NCI-H1417 (cell line): Measurements from ENCODE around the gene OR4D6.
"Not testable (repeated sequence)": the region's sequence is repeated elsewhere in the genome, so short reads cannot be mapped to it uniquely, and the experiment has no call there.

ENCODE experiments used
- DNase-seq, 3 experiments: peaks; one replicate each; lab custom pipeline; 2025; lab: John Stamatoyannopoulos, UW

OR4D6 gene

DNA sequence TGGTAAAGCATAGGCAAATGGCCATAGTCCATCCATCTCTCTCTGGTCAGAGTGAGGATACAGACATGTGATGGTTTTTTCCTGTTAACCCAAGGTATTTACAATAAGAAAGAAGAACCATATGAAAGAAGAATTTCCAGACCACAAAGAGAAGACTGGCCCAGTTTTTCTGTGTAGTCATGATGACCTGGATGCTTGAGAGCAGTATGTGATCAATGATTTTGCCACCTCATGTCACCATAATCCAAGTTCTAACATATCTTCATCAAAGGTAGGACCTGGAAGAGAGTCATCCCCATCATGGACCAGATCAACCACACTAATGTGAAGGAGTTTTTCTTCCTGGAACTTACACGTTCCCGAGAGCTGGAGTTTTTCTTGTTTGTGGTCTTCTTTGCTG is at the start of gene OR4D6:
OR4D6 (plus strand) TSS at position 301 of the 400 bp plus-strand sequence; CDS start at position 301, 0 bp downstream.
- no peak for DNase-seq

DNA sequence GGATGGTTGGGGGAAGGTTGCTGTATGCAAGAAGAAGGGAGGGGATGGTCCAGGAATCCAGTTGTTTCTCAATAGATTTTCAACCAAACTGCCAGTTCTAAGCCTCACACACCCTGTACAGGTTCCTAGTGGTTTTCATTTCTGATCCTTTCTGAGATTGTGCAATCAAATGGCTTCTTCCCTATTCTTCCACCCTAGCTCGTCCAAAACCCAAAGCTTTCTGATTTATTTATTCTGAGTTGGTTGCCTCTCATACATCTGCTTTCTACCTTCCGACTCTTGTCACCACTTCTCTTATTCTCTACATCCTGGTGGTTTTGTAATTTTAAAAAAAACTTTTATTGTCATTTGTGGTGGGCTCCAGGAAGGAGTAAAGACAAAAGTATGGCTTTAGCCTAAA is 43.1 kb upstream of the OR4D6 start:
- no peak for DNase-seq

DNA sequence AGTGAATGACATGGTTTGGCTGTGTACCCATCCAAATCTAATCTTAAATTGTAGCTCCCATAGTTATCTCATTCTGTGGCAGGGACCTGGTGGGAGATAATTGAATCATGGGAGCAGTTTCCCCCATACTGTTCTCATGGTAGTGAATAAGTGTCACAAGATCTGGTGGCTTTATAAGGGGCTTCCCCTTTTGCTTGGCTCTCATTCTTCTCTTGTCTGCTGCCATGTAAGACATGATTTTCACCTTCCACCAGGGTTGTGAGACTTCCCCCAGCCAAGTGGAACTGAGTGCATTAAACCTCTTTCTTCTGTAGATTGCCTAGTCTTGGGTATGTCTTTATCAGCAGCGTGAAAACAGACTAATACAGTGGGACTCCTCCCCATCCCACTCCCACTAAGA is 41.6 kb upstream of the OR4D6 start:
- no peak for DNase-seq

DNA sequence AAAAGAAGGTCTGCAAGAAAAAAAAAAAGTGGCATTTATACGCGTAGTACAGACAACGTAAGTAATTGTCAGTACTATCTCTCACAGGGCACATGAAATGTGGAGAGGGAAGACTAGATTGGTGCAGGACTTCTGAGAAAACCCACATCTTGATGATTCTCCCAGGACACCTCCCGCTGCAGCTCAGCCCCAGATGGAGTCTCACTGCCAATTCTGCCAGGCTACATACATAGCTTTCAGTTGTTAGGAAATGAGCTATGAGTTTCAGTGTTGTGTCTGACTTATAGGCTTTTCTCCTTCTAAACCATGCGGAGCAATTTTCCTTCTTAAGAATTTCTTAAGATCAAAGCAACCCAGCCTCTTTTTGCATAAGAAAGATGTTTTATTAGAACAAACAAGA is 40.1 kb upstream of the OR4D6 start:
- no peak for DNase-seq

DNA sequence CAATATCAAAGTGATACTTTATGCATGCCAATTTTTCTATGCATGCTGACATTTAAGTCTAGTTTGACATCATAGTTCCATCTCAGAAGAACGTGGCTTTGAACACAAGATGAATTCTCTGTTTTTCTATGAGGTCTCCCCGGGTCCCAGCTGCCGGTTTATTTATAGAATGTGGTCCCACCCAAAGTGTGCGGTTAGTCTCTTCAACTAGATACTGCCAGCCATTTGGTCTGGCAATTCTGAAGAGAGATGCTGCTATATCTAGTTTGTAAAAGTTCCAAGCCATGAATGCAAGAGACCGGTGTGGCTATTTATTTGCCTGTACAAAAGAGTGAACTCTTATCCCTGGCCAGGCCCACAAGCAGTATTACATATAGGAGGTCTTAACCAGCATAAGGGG is 39.7 kb upstream of the OR4D6 start:
- DNase-seq, result no peak

DNA sequence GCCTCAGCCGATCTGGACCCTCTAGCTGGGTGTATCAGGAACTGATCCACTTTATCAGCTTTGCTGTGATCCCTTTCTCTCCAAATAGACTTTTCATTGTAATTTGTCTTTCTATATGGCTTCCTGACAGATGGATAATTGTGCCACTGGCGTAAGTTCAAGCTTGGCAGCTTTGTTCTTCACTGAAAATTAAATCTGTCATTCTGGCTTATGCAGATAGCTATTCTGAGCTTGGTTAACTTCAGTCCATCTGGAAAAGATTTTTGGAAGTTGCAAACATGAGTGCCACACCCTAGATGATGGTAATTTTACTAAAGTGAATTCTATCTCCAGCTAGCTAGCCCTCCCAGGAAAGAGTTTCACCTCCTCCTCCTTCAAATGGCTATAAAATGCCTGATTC is 38.6 kb upstream of the OR4D6 start:
- no peak for DNase-seq

DNA sequence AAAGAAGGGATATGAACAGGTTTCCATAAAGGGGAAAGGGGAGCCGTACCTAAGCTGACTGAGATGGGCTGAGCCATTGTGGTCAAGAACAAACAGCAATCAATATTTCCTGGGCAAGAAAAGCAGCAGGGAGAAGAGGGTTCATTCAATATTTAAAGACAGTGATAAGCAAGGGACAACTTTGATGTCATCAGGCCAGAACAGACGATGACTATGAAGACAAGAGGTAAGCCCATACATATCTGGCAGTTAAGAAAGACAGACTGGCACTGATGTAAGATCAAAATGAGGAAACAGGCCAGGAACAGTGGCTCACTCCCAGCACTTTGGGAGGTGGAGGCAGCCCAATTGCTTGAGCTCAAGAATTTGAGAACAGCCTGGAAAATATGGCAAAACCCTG is 32.9 kb upstream of the OR4D6 start:
- no peak for DNase-seq

DNA sequence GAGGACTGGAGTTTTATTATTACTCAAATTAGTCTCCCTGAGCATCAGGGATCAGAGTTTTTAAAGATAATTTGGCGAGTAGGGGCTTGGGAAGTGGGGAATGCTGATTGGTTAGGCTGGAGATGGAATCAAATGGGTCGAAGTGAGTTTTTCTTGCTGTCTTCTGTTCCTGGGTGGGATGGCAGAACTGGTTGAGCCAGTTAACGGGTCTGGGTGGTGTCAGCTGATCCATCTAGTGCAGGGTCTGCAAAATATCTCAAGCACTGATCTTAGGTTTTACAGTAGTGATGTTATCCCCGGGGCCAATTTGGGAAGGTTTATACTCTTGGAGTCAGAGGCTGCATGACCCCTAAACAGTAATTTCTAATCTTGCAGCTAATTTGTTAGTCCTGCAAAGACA is 31.6 kb upstream of the OR4D6 start:
- no peak for DNase-seq

DNA sequence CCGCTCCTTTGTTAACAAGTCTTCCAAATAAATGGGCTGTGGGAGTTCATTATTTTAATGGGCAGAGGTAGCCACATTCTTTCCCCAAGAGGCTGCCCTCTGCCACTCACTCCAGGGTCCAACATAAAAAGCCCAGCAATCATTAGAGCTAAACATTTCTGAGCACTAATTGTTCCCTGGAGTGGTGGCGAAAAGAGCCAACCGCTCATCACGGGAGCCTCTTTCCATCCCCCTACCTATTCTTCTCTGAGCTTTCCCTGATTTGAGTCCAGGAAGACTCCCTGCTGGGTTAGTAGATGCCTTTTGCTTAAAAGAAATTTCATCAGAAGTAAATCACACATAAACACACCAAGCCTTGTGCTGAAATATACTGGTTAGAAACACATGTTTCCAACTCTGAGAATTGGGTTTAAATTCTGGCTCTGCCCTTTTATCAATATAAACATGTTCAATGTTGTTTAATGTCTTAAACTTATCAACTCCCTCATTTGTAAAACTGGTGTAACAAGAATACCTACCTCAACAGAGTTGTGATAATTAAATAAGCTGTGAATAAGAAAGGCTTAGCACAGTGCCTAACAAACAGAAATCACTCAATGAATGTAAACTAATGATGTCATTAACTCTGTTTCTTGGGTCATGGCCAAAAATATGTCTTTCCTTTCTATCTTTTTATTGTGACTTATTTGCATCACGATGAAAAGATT is 30.2 kb upstream of the OR4D6 start, which contains the start of gene OR5A2:
OR5A2 (minus strand) TSS at position 53 of the 707 bp plus-strand sequence. CDS start 3,460 bp downstream, outside the sequence.
- DNase-seq, result peak in 2 of 3 experiments; percentile 14 to 58

DNA sequence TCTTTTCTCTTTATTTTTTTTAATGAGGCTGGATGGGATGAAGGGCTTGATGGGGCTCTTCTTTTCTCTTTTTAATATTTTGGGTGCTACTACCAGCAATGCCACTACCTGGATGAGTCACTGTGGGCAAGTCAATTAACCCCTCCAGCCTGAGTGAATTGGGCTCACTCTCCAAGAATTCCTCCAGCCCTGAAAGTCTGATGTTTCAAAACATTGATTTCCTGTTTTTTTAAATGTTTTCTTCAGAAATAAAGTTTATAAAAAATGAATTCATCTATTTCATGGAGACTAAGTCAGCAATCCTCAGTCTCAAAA is 29.7 kb upstream of the OR4D6 start:
- DNase-seq, result no peak

DNA sequence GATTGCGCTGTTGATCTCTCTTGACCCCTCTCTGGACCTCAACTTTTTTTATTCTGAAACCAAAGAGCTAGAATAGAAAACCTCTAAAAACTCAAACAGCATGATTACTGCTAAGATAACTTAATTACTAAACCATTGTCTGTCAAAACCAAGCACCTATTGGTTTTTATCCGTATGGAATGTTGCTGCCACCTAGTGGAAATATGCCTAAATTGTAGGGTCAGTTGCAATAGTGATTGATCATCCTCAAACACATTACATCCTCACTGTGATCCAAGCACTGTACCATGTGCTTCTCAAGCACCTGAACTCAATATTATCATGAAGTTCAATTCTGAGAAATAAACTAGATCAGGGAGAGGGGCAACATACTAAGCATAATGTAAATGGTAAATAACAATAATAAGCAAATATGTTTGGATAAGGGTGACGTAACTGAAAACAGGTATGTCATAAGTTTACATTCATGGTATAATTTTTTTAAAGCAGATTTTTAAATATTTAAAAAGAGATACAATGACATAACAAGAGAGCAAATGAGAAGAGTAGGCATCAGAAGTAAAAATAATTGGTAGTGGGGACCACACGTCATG is 26.7 kb upstream of the OR4D6 start:
- DNase-seq, result peak; percentile 15 to 64 (median 23)

DNA sequence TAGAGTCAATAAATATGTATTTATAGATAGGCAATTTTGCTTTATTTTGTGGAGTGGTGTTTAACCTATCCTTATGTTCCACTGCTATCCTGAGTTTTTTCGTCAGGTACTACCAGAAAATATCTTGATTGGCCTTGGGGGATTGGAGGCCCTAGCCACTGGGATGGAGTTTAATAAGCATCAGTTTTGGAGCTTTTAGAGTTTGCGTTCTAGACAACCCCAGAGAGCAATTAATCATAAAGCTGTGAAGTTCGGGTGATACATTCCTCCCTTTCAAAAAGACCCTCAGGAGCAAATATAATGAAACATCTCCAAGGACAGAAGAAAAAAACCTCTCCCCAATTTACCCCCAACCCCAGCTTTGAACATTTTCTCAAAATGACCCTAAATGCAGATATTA is 20.6 kb upstream of the OR4D6 start, which contains the start of gene OR5A1:
OR5A1 (plus strand) TSS at position 301 of the 400 bp plus-strand sequence. CDS start 6,700 bp downstream, outside the sequence.
- DNase-seq, result no peak

DNA sequence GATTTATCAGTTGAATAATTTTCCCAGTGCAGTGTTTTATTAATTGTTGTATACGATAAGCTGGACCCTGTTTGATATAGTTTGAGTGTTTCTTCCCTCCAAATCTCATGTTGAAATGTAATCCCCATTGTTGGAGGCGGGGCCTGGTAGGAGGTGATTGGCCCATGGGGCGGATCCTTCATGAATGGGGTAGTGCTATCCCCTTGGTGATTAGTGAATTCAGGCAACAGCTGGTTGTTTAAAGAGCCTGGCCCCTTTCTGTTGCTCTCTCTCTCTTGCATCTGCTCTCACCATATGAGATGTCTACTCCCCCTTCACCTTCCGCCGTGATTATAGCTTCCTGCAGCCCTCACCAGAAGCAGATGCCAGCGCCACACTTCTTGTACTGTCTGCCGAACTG is 19.0 kb upstream of the OR4D6 start:
- no peak for DNase-seq

DNA sequence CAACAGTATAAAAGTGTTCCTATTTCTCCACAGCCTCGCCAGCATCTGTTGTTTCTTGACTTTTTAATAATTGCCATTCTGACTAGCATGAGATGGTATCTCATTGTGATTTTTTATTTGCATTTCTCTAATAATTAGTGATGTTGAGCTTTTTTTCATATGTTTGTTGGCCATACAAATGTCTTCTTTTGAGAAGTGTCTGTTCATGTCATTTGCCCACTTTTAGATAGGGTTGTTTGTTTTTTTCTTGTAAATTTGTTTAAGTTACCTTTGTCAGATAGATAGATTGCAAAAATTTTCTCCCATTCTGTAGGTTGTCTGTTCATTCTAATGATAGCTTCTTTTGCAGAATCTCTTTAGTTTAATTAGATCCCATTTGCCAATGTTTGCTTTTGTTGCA is 11.1 kb upstream of the OR4D6 start:
- not testable (repeated sequence) for DNase-seq

DNA sequence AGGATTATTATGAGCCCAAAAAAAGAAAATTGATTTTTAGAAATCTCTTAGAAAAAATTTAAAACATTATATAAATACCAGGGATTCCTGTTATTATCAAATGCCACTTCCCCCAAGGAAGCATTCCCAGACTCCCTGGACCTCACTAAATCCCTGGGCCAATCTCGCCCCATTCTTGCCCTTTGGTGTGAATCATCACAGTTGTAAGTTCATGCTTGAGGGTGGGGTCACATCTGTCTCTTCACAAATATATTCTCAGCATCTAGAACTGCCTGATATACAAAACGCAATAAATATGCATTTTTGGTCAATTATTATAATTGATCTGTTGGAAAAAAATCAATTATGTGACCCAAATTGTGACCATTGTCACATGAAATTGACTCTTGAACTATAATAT is 8.3 kb upstream of the OR4D6 start:
- DNase-seq, result no peak

DNA sequence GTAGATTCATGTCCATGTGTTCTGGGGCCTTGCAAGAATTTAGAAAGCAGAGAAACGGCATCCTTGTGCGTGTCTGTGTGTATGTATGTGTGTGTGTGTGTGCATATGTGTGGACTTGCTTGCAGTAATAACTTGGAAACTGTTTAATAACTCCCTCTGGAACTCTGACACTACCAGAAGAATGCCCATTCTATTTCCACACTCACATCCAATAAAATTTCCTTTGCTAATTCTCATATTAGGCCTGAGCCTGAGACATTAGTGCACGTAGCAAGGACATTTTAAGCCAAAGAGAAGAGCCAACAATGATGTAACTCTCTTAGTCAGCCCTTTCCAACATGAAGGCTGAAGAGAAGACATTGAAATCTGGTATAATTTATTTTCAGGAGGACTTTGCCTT is 3.2 kb downstream of the OR4D6 start:
- no peak for DNase-seq

DNA sequence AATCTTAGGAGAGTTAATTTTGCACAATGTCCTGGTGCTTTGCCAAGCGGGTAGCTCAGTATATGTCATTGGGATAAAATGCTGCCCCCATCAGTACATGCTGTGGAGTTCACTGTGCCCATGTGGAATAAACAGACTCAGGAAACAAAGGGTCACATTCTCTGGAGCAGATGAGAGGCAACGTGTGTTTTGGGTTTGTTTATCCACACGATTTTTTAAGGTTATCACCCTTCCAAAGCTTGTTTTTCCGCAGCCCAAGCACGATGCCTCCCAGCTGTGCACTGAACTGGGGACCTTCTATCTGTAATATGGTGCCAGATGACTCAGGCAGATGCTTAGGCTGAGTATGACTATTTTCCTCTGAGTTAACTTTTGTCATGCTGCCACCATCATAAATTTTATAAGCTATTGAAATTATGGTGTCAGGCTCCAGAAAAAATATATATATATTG is 6.5 kb downstream of the OR4D6 start:
- DNase-seq, result no peak

DNA sequence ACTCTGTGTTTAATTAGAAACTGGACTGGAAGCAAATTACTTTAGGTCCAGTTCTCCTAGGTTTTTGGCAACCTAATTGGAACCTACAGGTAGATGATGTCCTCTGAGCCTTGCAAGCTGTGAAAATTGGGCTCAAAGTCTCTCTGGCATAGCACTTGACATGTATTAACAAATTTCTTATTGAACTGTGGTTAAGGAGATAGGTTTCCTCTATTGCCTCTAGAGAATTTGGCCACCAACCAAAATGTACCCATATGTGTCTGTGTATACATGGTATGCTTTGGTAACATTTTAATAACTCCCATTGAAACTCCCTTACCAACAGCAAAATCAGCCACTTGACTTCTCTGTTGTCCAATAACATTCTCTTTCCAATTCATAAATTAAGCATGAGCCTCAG is 16.3 kb downstream of the OR4D6 start, which contains the start of gene OR4D10:
OR4D10 (plus strand) TSS at position 301 of the 400 bp plus-strand sequence. CDS start 4,115 bp downstream, outside the sequence.
- DNase-seq, result no peak

DNA sequence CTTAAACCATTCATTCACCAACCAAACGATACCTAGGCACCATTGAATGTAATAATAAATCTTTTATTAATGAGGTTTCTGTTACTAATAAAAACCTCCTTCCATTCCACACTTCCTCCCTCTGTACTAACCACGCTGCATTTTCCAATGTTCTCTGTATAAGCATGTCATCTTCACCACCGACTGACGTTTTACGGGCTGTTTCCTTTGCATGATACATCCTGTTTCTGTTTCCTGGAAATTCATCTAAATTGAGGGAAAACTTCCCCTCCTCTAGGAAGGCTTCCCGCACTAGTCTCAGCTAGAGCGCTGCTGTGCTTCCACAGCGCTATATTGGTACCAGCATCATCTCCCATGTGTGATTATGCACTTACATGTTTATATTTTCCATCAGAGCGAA is 18.4 kb downstream of the OR4D6 start:
- no peak for DNase-seq

DNA sequence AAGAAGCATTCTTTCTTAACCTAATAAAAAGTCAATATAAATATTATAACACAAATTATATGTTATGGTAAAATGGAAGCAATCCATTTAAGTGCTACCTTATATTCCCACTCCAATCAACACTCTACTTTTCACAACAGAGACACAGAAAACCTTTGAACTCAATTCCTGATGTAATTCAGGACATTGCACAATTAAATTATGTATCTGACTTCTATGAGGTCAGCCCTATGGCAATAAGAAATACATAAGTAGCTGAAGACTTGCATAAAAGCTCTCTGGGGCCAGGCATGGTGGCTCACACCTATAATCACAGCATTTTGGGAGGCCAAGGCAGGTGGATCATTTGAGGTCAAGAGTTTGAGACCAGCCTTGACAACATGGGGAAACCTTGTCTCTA is 23.1 kb downstream of the OR4D6 start:
- no peak for DNase-seq

DNA sequence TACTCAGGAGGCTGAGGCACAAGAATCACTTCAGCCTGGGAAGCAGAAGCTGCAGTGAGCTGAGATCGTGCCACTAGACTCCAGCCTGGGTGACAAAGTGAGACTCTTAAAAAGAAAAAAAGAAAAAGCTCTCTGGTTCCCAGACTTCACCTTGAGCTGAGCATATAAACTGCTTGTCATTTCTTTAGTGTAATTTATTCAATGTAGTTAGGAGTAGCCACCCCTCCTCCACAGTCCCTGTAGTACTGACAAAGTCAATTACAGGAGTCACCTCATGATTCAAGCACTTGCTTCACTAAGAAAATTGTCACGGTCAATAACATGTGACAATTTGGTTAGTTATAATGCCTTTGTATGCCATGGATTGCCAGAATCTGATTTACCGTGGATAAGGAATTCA is 23.6 kb downstream of the OR4D6 start:
- no peak for DNase-seq

DNA sequence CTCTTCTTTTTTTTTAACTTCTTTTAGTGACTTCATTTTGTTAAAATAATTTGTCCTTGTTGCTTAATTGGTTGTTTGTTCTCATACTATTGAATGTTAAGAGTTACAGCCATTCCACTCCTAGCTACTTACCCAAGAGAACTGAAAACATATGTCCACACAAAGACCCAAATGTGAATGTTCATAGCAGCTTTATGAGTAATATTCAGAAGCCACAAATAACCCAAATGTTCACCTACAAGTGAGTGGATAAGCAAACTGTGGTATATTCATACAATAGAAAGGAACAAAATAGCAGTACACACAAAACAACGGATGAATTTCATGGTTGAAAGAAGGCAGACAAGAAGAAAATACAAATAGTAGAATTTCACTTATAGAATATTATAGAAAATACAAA is 45.2 kb downstream of the OR4D6 start:
- no peak for DNase-seq

DNA sequence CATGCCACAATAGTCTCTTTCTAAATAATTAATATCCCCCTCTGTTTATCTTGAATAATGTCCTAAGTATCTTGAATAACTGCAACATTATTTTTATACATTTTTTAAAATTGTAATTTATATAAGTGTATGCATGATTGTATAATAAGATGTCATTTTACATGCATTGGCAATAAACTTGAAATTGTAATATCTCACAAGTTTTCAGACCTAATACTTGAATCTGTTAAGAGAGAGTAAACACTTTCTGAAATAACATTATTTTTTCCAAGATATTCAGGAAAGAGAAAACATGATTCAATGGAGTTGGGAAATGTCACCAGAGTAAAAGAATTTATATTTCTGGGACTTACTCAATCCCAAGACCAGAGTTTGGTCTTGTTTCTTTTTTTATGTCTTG is 46.5 kb downstream of the OR4D6 start, which contains the start of gene OR4D11:
OR4D11 (plus strand) TSS at position 301 of the 400 bp plus-strand sequence; CDS start at position 301, 0 bp downstream.
- no peak for DNase-seq
